ACC112 (cell line): Measurements from ENCODE around the gene TRPV5.
"Not testable (repeated sequence)": the region's sequence is repeated elsewhere in the genome, so short reads cannot be mapped to it uniquely, and the experiment has no call there.

Experiments
- H2AFZ ChIP-seq: fragments of 200-600 bp; sonication (generic); one replicate; pipeline ENCODE4 v1.6.0; 2017; ENCODE audit warnings: antibody characterized with exemption, low read length; ENCODE audit not compliant: unreplicated experiment
- H3K27ac ChIP-seq: fragments of 200-600 bp; sonication (generic); 2 replicates; pipeline ENCODE4 v1.5.1; 2014; ENCODE audit warnings: low read depth, mild to moderate bottlenecking, antibody characterized with exemption, low read length, moderate library complexity
- H3K27me3 ChIP-seq: fragments of 200-600 bp; sonication (generic); 2 replicates; pipeline ENCODE4 v1.6.1; 2014; ENCODE audit warnings: mild to moderate bottlenecking, antibody characterized with exemption, low read length, moderate library complexity, mixed read lengths; ENCODE audit not compliant: insufficient read depth
- H3K36me3 ChIP-seq: fragments of 200-600 bp; sonication (generic); 2 replicates; pipeline ENCODE4 v1.6.1; 2016; ENCODE audit warnings: mild to moderate bottlenecking, antibody characterized with exemption, low read length, moderate library complexity, mixed read lengths; ENCODE audit not compliant: insufficient read depth
- H3K4me1 ChIP-seq: fragments of 200-600 bp; sonication (generic); one replicate; pipeline ENCODE4 v1.6.1; 2016; ENCODE audit warnings: low read length, mixed read lengths; ENCODE audit not compliant: insufficient read depth, unreplicated experiment, control insufficient read depth
- H3K4me3 ChIP-seq: fragments of 200-600 bp; sonication (generic); 2 replicates; pipeline ENCODE4 v1.5.1; 2014; ENCODE audit warnings: mild to moderate bottlenecking, low read depth, low read length
- H3K79me2 ChIP-seq: fragments of 200-600 bp; sonication (generic); one replicate; pipeline ENCODE4 v1.6.0; 2016; ENCODE audit warnings: low read length; ENCODE audit not compliant: control insufficient read depth, unreplicated experiment, insufficient read depth

Gene TRPV5

DNA sequence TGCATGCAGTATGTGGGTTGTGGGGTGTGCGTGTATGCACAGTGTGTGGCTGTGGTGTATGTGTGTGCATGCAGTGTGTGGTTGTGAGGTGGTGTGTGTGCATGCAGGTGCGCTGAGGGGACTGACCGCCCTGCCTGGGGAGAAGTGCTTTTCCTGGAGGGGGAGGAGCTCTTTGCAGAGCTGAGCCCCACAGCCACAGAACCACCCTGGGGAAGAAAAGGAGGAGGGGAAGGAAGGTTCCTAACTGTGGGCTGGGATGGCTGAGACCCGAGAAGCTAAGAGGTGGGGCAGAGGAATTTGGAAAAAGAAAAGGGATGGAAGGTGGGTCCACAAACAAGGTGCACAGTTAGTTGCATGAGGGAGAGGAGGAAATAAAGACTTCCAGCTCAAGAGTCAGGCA lies at the start of gene TRPV5:
Gene TRPV5, minus strand, starts transcription at position 123 of the 400 bp plus-strand sequence. CDS start 287 bp downstream, outside the sequence.
- Histone ChIP-seq H2AFZ (no peak within 1 kb of the TSS), H3K4me3 (no peak within 1 kb of the TSS), H3K36me3 (no peaks in the 10 kb centered on the region), H3K4me1 (no peaks in the 10 kb centered on the region), H3K79me2 (no peaks in the 10 kb centered on the region), H3K27ac (no peak within 1 kb of the TSS), H3K27me3 (0 out of 2 replicates have a peak, but pooled peaks cover 6% of the 10 kb centered on the region)

DNA sequence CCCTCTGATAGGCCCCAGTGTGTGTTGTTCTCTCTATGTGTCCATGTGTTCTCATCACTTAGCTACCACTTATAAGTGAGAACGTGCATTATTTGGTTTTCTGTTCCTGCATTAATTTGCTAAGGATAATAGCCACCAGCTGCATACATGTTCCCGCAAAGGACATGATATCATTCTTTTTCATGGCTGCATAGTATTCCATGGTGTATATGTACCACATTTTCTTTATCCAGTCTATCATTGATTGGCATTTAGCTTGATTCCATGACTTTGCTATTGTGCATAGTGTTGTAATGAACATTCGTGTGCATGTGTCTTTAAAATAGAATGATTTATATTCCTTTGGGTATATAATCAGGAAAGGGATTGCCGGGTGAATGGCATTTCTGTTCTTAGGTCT lies 44.9 kb upstream of the TRPV5 start:
- H3K4me1 ChIP-seq, H3K27ac ChIP-seq, H2AFZ ChIP-seq, H3K79me2 ChIP-seq, H3K36me3 ChIP-seq, H3K27me3 ChIP-seq, H3K4me3 ChIP-seq: not testable (repeated sequence)

DNA sequence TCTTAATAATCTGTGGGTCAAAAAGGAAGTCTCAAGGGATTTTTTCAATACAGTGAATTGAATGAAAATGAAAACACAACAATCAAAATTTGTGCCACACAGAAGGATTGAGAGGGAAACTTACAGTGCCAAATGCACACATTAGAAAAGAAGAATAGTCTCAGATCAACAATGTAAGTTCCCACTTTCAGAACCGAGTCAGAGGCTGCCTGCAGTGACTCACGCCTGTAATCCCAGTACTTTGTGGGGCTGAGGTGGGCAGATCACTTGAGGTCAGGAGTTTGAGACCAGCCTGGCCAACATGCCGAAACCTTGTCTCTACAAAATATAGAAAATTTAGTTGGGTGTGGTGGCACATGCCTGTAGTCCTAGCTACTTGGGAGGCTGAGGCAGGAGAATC lies 41.1 kb upstream of the TRPV5 start:
- no peaks in the 10 kb centered on the region for H3K4me1 ChIP-seq
- H3K36me3 ChIP-seq, result no peaks in the 10 kb centered on the region
- H3K4me3 ChIP-seq, result no peak overlapping the region
- no peaks in the 10 kb centered on the region for H3K27me3 ChIP-seq
- no peak overlapping the region for H3K27ac ChIP-seq
- no peaks in the 10 kb centered on the region for H3K79me2 ChIP-seq
- no peak overlapping the region for H2AFZ ChIP-seq

DNA sequence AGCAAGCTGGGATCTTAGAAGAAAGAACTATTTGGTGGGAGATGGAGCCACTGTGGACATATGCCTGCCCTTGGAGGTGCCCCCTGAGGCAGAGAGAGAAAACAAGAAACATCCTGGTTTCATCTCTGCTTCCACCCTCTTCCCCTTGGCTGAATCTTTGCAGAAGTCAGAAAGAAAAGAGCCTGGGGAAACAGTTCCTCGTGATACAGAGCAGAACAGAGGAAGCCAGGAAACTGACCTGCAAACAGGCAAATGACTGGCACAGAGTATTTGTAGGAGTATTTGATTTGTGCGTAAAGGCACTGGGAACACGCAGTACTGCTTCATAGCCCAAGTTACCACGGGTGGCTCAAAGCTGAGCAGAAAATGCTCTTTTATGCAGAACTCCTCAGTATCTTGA lies 35.6 kb upstream of the TRPV5 start:
- no peak overlapping the region for H2AFZ ChIP-seq
- no peaks in the 10 kb centered on the region for H3K79me2 ChIP-seq
- H3K4me3 ChIP-seq, result no peak overlapping the region
- H3K27ac ChIP-seq, result no peak overlapping the region
- H3K36me3 ChIP-seq, result no peaks in the 10 kb centered on the region
- no peaks in the 10 kb centered on the region for H3K4me1 ChIP-seq
- peaks cover 11% of the 10 kb centered on the region for H3K27me3 ChIP-seq

DNA sequence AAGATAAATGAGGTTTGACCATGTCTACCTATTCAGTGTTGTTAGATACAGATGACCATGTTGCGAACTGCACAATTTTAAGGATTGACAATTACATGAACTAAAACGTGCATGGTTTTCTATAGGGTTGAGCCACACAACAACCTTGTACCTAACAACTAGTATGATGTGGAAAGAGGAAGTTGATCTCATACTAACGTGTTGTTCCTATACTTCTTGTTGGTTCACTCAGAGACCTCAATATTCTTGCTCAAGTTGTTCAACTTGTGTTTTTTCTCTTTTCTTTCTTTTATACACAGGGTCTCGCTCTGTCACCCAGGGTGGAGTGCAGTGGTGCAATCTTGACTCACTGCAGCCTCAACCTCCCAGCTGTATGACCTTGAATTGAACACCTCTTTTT lies 34.7 kb upstream of the TRPV5 start:
- Histone ChIP-seq H3K27me3 (peaks cover 20% of the 10 kb centered on the region), H3K4me3 (no peak overlapping the region), H3K4me1 (no peaks in the 10 kb centered on the region), H3K27ac (no peak overlapping the region), H3K79me2 (no peaks in the 10 kb centered on the region), H2AFZ (no peak overlapping the region), H3K36me3 (no peaks in the 10 kb centered on the region)

DNA sequence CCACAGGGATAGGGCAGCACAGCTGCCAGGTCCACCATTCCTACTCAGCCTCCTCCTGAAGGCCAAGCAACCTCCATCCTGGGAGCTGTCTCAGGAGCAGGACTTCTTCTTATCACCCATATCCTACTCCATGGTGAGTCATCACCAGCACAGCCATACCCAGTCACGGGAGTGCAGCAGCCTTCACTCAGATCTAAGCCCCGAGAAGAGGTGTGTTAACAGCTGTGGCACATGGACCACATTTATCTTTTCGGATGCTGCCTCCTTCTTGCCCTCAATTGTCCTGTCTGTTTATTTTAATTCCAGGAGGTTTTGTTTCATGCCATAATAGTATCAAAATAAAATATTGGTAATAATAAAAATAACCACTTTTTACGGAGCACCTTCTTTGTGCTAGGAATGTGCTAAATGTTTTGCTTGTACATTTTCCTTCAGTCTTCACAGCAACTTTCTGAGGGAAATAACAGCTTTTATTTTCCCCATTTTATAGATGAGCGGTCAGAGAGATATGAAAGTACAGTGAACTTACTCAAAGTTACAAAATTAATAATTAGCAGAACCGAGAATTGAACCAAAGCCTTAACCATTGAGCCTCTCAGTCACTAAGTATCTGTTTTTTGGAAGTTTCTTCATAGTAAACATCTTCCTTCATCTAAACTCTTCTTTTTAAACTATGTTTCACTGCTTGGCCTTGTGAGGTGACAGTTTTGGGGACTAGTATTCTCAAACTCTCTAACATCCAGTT lies 31.1 kb upstream of the TRPV5 start:
- H3K27me3 ChIP-seq, result peaks cover 38% of the 10 kb centered on the region

DNA sequence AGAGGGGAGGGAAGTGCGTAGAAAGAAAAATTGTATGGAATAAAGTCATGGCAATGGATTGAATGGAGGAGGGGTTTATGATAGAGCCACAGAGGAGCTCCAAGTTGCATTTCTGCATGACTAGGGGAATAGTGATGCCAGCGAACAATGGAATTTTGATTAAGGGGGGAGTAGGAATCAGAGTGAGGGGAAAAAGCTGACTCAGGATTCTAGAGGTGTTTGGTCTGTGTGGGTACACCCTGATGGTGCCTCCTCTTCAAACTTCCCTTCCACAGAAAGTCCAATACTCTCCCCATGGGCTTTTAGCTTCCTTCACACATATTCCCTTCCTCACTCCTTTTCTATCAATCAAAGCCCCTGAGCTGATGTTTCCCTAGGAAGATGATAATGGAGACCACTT lies 30.4 kb upstream of the TRPV5 start:
- no peak overlapping the region for H2AFZ ChIP-seq
- H3K79me2 ChIP-seq, result no peaks in the 10 kb centered on the region
- no peaks in the 10 kb centered on the region for H3K36me3 ChIP-seq
- H3K27ac ChIP-seq, result no peak overlapping the region
- H3K4me3 ChIP-seq, result no peak overlapping the region
- no peaks in the 10 kb centered on the region for H3K4me1 ChIP-seq
- H3K27me3 ChIP-seq, result peaks cover 43% of the 10 kb centered on the region

More for the DNA sequence above, 31.1 kb upstream of the TRPV5 start:
- H3K4me3 ChIP-seq, result no peak overlapping the region
- no peaks in the 10 kb centered on the region for H3K36me3 ChIP-seq
- H3K4me1 ChIP-seq, result no peaks in the 10 kb centered on the region
- no peak overlapping the region for H3K27ac ChIP-seq
- no peak overlapping the region for H2AFZ ChIP-seq
- H3K79me2 ChIP-seq, result no peaks in the 10 kb centered on the region

DNA sequence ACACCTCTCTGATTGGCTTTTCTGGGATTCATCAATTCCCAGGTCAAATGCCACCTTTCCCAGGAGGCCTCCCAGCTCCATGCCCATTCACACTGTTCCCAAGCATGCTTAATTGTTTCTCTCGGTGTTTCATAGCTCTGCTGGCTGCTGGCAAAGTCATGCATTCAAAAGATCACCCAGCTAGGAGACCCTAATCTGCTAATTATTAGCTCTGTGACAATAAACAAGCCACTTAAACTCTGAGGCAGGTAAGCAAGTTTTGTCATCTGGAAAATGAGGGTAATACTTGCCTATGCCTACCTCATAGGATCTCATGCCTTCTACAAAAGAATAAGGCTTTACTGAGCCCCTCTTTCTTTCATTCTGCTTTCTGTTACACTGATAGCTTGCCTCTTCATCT lies 29.4 kb upstream of the TRPV5 start:
- Histone ChIP-seq H2AFZ (no peak overlapping the region), H3K4me3 (no peak overlapping the region), H3K27me3 (peaks cover 49% of the 10 kb centered on the region), H3K79me2 (no peaks in the 10 kb centered on the region), H3K4me1 (no peaks in the 10 kb centered on the region), H3K27ac (no peak overlapping the region), H3K36me3 (no peaks in the 10 kb centered on the region)

DNA sequence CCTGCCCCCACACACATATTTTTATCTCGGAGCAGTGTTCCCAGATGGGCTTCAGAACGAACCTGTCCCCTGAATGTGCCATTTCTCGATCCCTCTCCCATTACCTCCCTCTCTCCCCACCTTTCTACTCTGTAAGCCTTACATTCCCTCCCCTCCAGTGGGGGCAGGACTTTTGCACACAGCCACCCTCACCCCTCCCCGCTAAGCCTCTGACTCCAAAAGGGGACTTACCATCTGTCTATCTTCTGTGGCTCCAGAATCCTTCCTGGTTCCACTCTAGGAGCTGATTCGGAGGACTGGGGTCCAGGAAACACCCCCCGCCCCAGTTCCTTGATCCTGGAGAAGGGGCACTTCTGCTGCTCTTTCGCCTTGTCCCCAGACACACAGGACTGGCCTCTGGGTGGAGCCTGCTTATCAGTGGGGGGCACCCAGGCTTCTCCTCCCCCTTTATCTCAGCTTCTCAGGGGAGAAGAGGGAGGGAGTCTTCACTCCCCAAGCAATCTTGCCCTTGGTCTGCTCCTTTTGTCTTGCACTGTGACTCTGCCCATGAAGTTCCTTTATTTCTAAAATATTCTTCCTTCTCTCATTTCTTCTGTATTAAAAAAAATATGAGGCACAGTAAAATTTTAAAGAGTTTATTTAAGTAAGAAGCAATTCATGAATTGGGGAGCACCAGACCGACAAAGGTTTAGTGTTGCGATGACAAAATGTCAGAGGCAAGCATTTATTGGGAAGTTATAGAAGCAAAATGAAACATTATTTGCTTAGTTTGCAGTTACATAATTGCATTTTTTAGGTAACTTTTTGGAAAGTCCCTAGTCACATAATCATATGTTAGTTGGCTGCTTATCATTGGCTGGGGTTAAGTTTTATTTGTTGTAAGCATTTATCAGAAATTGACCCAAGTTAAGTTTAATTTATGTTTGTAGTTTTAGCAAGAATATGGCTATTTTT lies 28.7 kb upstream of the TRPV5 start, which contains the start of gene KEL:
Gene KEL, minus strand, starts transcription at position 391 of the 954 bp plus-strand sequence. Its CDS starts 157 bp downstream, at position 234.
- H3K36me3 ChIP-seq, result no peaks in the 10 kb centered on the region
- no peaks in the 10 kb centered on the region for H3K4me1 ChIP-seq
- H3K27ac ChIP-seq, result no peak within 1 kb of the TSS
- no peak within 1 kb of the TSS for H3K4me3 ChIP-seq
- no peak within 1 kb of the TSS for H2AFZ ChIP-seq
- peaks cover 50% of the 10 kb centered on the region for H3K27me3 ChIP-seq
- H3K79me2 ChIP-seq, result no peaks in the 10 kb centered on the region

DNA sequence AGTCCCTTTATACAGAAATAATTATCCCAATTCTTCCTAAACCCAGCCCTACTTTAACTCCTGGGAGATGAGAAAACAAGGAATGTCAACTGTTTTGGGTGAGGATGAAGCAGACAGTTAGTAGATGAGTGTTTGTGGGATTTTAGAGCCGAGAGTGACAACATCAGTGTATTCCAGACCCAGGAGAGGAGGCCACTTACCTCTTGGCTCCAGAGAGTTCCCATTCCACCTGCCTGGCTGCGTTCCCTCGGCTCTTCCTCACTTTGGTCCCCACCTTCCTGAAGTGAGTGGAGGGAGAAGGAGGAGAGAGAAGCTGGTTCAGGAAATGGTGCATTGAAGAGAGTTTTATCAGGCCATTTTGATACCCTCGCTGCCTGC lies 28.0 kb upstream of the TRPV5 start:
- Histone ChIP-seq H3K79me2 (no peaks in the 10 kb centered on the region), H3K36me3 (no peaks in the 10 kb centered on the region), H3K4me3 (no peak overlapping the region), H3K27ac (no peak overlapping the region), H3K4me1 (no peaks in the 10 kb centered on the region), H2AFZ (no peak overlapping the region), H3K27me3 (peaks cover 50% of the 10 kb centered on the region)
